Memory B cell (primary cell): ENCODE results near the gene DGKG.

Experiments used
- ATAC-seq: fragments of 150-1000 bp; cut with Tn5 transposase; 2 replicates; pipeline ENCODE4 v1.10.0; 2021; ENCODE audit warnings: low read depth, mild to moderate bottlenecking, moderate library complexity
- DNase-seq, 2 donors: peaks; one replicate each; pipeline ENCODE4 v3.0.0; 2022; ENCODE audit warnings: low spot score in 2 of 2
- H3K27ac Mint-ChIP-seq: one replicate; pipeline ENCODE4 v1.8.0; 2022; ENCODE audit warnings: mild to moderate bottlenecking, moderate library complexity, mixed read lengths
- H3K27me3 Mint-ChIP-seq: one replicate; pipeline ENCODE4 v1.8.0; 2022; ENCODE audit warnings: mixed read lengths
- H3K36me3 Mint-ChIP-seq: one replicate; pipeline ENCODE4 v1.8.0; 2022; ENCODE audit warnings: mild to moderate bottlenecking, mixed read lengths
- H3K4me1 Mint-ChIP-seq: one replicate; pipeline ENCODE4 v1.8.0; 2022; ENCODE audit warnings: mixed read lengths
- H3K4me3 Mint-ChIP-seq: one replicate; pipeline ENCODE4 v1.8.0; 2022; ENCODE audit warnings: mild to moderate bottlenecking, moderate library complexity, mixed read lengths
- H3K9me3 Mint-ChIP-seq: one replicate; pipeline ENCODE4 v1.8.0; 2022; ENCODE audit warnings: mixed read lengths

Gene DGKG

DNA sequence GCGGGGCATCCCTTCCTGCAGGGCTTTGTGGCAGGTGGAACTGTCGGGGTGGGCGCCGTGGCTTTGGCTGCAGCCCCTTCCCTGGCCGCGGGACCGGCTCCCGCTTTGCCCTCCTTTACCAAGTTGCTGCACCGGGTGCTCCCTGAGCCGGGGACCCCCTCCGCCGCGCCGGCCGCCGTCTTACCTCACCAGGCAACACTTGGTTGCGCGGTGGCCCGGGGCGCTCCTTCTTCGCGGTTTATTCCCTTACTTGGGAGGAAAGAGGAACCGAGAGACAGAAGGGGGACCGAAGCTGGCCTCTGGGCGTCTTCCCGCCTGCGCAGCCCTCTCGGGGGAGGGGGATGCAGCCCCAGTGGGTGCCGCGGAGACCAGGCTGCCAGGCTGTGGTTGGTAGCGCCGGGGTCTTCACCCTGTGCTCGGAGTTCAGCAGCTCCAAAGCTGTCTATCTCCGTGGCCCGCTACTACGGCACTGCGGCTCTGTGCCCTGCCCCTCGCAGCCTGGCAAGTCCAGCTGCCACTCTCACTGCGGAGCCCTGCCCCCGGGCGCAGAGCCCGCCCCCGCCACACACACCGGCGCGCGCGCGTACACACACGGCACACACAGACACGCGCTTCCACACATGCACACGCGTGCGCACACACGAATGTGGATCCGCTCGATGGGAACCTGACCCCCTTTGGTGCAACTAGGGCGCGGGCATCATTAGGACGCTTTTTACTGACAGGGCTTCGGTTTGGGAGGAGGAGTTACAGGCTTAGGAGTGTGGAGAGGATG, at the start of gene DGKG:
Gene DGKG (minus strand): TSS at position 473 of the 775 bp plus-strand sequence. CDS start 41,775 bp downstream, outside the sequence.
- Mint-ChIP-seq H3K36me3 (no peaks in the 10 kb centered on the region), H3K27ac (peak within 1 kb of the TSS; percentile 89), H3K4me3 (peak within 1 kb of the TSS; percentile 94), H3K9me3 (no peaks in the 10 kb centered on the region), H3K27me3 (no peaks in the 10 kb centered on the region), H3K4me1 (peaks cover 27% of the 10 kb centered on the region)
- DNase-seq (peak; percentile 65 to 69), ATAC-seq (peak; percentile 84)

- DNase-seq (no peak), ATAC-seq (no peak)
- H3K27me3 Mint-ChIP-seq: no peaks in the 10 kb centered on the region
- no peaks in the 10 kb centered on the region for H3K9me3 Mint-ChIP-seq
- peaks cover 28% of the 10 kb centered on the region for H3K4me1 Mint-ChIP-seq
- H3K27ac Mint-ChIP-seq: peak overlapping the region; percentile 41
- no peak overlapping the region for H3K4me3 Mint-ChIP-seq
- H3K36me3 Mint-ChIP-seq: no peaks in the 10 kb centered on the region
Measured at GRCh38 chr3:186411089-186411488, 49.1 kb upstream of the DGKG start.

GRCh38 chr3:186406669-186407635, 44.9 kb upstream of the DGKG start:
- Mint-ChIP-seq H3K4me1 (no peaks in the 10 kb centered on the region), H3K4me3 (no peak overlapping the region), H3K9me3 (peaks cover 5% of the 10 kb centered on the region), H3K27me3 (no peaks in the 10 kb centered on the region), H3K27ac (no peak overlapping the region), H3K36me3 (no peaks in the 10 kb centered on the region)
- ATAC-seq (no peak), DNase-seq (no peak)

DNA sequence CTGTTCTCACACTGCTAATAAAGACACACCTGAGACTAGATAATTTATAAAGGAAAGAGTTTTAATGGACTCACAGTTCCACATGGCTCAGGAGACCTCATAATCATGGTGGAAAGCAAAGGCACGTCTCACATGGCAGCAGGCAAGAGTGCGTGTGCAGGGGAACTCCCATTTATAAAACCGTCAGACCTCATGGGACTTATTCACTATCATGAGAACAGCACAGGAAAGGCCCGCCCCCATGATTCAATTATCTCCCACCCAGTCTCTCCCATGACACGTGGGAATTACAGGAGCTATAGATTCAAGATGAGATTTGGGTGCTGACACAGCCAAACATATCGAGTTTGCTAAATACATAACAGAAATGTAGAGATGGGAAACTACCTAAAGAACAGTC, 39.5 kb upstream of the DGKG start:
- H3K36me3 Mint-ChIP-seq: peaks cover 5% of the 10 kb centered on the region
- no peaks in the 10 kb centered on the region for H3K4me1 Mint-ChIP-seq
- H3K27me3 Mint-ChIP-seq: peaks cover 2% of the 10 kb centered on the region
- DNase-seq (no peak), ATAC-seq (no peak)
- no peak overlapping the region for H3K4me3 Mint-ChIP-seq
- no peak overlapping the region for H3K27ac Mint-ChIP-seq
- peaks cover 13% of the 10 kb centered on the region for H3K9me3 Mint-ChIP-seq

DNA sequence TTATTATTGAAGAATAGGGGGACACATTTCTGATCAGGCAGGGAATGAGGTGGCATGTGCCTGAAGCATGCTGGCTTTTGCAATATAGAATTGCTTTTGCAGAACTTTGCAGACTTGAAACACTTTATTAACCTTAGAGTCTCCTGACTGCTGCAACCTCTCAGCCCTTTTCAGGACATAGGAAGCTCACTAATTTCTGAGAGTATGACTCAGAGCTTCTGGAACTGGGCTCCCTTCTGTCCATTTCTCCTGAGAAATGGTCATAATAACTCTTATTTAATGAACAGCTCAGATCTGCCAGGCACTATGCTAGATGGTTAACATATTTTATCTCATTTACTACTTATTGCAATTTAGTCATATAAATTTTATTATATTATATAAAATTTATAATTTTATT, 38.6 kb upstream of the DGKG start:
- no peaks in the 10 kb centered on the region for H3K4me1 Mint-ChIP-seq
- no peak for ATAC-seq
- no peak overlapping the region for H3K4me3 Mint-ChIP-seq
- H3K27ac Mint-ChIP-seq: no peak overlapping the region
- H3K36me3 Mint-ChIP-seq: peaks cover 5% of the 10 kb centered on the region
- peaks cover 2% of the 10 kb centered on the region for H3K27me3 Mint-ChIP-seq
- H3K9me3 Mint-ChIP-seq: peaks cover 13% of the 10 kb centered on the region
- DNase-seq: no peak

DNA sequence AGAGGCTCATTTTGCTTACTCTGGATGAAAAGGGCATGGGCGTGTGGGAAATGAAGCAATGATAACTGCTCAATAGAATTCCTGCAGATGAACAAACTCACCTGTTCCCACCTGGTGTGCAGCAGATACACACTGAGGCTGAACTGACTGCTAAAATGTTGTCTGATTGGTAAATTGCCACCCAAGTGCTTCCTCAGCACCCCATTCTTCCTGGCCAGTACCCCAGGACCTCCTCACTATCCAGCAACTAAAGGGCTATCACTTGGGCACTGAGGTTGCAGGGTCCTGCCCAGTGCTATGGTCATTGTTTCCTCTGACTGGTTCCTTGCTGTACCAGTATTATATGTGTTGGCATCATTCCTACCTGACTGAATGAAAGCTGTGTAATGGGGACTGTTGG, 38.0 kb upstream of the DGKG start:
- no peak for ATAC-seq
- Mint-ChIP-seq H3K4me1 (no peaks in the 10 kb centered on the region), H3K9me3 (peaks cover 13% of the 10 kb centered on the region), H3K27me3 (peaks cover 2% of the 10 kb centered on the region), H3K27ac (no peak overlapping the region), H3K36me3 (peaks cover 5% of the 10 kb centered on the region), H3K4me3 (no peak overlapping the region)
- DNase-seq: no peak

DNA sequence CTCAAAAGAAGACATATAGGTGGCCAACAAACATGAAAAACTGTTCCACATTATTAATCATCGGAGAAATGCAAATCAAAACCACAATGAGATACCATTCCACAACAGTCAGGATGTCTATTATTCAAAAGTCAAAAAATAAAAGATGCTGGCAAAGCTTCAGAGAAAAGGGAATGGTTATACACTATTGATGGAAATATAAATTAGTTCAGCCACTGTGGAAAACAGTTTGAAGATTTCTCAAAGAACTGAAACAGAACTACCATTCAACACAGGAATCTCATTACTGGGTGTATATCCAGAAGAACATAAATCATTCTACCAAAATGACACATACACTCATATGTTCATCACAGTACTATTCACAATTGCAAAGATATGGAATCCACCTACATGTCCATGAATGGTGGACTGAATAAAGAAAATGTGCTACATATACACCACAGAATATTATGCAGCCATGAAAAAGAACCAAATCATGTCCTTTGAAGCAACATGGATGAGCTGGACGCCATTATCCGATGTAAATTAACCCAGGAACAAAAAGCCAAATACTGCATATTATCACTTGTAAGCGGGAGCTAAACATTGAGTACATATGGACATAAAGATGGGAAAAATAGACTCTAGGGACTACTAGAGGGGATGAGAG, 32.7 kb upstream of the DGKG start:
- Mint-ChIP-seq H3K27ac (no peak overlapping the region), H3K27me3 (no peaks in the 10 kb centered on the region), H3K9me3 (peaks cover 13% of the 10 kb centered on the region), H3K4me3 (no peak overlapping the region), H3K4me1 (peaks cover 4% of the 10 kb centered on the region), H3K36me3 (no peaks in the 10 kb centered on the region)
- DNase-seq (no peak), ATAC-seq (no peak)

DNA sequence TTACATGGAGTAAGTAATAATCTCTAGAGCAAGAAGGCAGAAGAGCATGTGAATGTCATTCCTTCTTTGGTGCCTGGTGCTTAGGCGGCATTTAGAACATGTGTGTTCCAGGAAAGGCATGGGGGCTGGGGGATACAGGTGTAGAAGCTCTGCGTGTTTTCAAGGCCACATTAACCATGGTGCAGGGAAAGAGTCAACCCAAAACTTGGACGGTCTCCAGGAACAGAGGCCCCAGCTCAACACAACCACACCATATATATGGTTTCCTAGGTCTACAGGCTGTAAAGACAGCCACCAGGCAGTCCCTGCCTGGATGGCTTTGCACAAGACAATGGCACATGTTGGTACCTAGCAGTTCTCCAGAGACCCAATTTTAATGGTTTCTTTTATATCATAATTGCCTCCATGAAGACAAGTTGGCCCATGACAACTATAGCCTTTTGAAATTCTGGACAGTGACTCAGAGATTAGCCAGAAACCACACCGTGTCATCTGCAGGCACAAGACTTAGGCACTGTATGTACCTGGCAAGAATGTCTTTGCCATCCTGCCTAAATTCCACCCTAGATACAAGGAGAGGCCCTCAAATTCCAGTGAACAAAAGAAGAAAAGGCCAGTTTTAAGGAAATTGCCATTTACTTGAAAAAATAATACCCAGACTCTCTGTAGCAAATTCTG, 25.0 kb upstream of the DGKG start:
- H3K4me3 Mint-ChIP-seq: no peak overlapping the region
- DNase-seq (no peak), ATAC-seq (no peak)
- H3K4me1 Mint-ChIP-seq: peaks cover 20% of the 10 kb centered on the region
- no peaks in the 10 kb centered on the region for H3K36me3 Mint-ChIP-seq
- H3K27ac Mint-ChIP-seq: no peak overlapping the region
- peaks cover 4% of the 10 kb centered on the region for H3K27me3 Mint-ChIP-seq
- peaks cover 6% of the 10 kb centered on the region for H3K9me3 Mint-ChIP-seq

GRCh38 chr3:186385856-186386602, 24.0 kb upstream of the DGKG start:
- peaks cover 23% of the 10 kb centered on the region for H3K4me1 Mint-ChIP-seq
- H3K9me3 Mint-ChIP-seq: peaks cover 6% of the 10 kb centered on the region
- no peaks in the 10 kb centered on the region for H3K36me3 Mint-ChIP-seq
- H3K27ac Mint-ChIP-seq: no peak overlapping the region
- no peak overlapping the region for H3K4me3 Mint-ChIP-seq
- H3K27me3 Mint-ChIP-seq: peaks cover 4% of the 10 kb centered on the region
- ATAC-seq: no peak
- DNase-seq: no peak

DNA sequence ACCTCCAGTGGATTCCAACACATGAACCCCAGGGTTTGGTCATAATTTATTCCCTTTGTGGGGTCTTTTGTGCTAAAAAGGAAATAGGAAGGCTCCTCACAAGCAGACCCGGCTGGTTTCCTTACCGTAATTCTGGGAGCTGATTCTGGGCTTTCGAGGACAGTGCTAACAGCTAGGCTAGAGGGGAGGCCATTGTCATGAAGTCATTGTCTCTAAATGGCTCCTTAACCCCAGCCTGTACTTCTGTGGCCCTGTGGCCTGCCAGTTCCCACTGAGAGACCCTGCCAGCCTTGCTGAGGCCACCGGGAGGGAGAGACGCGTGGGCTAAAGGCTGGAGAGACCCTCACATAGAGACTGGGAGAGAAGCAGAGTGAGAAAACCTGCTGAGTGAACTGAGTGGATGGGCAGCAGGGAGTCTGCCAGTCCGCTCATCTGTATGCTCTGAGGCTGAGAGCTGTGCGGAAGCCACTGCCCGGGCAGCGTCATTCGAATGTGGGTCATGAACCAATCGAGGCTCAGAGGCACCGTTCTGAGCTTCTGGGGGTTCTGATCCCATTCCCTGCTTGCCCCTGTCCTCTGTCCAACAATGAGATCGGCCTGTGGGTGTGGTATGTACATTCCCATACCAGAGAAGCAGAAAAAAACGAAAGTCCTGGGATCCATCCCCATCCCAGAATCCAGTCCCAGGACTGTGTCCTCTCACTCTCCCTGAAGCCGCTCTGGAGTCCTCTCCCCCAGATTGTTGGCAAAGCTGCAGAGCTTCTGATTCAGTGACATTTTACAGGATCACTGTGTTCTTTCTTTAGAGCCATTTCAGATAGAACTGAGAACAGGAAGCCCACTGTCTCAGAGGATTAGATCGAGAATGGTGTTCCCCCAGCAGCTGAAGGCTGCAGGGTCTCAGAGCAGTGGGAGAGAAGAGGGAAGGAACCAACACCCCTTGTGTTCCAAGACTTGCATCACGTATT, 21.3 kb upstream of the DGKG start:
- H3K9me3 Mint-ChIP-seq: peaks cover 8% of the 10 kb centered on the region
- peaks cover 19% of the 10 kb centered on the region for H3K4me1 Mint-ChIP-seq
- no peak overlapping the region for H3K27ac Mint-ChIP-seq
- DNase-seq (no peak), ATAC-seq (no peak)
- H3K36me3 Mint-ChIP-seq: peaks cover 3% of the 10 kb centered on the region
- H3K27me3 Mint-ChIP-seq: peaks cover 4% of the 10 kb centered on the region
- H3K4me3 Mint-ChIP-seq: no peak overlapping the region

GRCh38 chr3:186382217-186382885, 20.3 kb upstream of the DGKG start:
- H3K4me1 Mint-ChIP-seq: peaks cover 19% of the 10 kb centered on the region
- DNase-seq (no peak), ATAC-seq (peak; percentile 74)
- no peak overlapping the region for H3K4me3 Mint-ChIP-seq
- peaks cover 4% of the 10 kb centered on the region for H3K27me3 Mint-ChIP-seq
- H3K27ac Mint-ChIP-seq: peak overlapping the region; percentile 78
- H3K9me3 Mint-ChIP-seq: peaks cover 9% of the 10 kb centered on the region
- H3K36me3 Mint-ChIP-seq: peaks cover 3% of the 10 kb centered on the region
